ENCODE data around the gene DDX54. TPM values are rescaled to one million over a fixed set of nuclear protein-coding genes. Genes with fewer than 3 reads are reported as not detected.
A peak's percentile ranks its signal among the peaks of the same experiment; 100 is the strongest.
"Not testable (repeated sequence)": the region's sequence is repeated elsewhere in the genome, so short reads cannot be mapped to it uniquely, and the experiment has no call there.

DDX54 gene
- total and polyA plus RNA-seq, 12 donors, result 27.9 to 109 (median 70.0) TPM

- H3K27ac ChIP-seq, result peak overlapping the region in 4 of 5 donors; percentile 73 to 94 (median 88)
- WGBS, 4 donors, result 24 to 33% (median 25%) methylated on average over 12 to 17 of the region's 17 CpGs
- H3K4me3 ChIP-seq, result no peak overlapping the region
- no peaks in the 10 kb centered on the region for H3K27me3 ChIP-seq
- peak; percentile 68 to 78 (median 73) for DNase-seq
- peak in 1 of 2 donors; percentile 45 for TF ChIP-seq POLR2A (IDR thresholded peaks at IDR 0.05)
- TF ChIP-seq, protein P1, sequence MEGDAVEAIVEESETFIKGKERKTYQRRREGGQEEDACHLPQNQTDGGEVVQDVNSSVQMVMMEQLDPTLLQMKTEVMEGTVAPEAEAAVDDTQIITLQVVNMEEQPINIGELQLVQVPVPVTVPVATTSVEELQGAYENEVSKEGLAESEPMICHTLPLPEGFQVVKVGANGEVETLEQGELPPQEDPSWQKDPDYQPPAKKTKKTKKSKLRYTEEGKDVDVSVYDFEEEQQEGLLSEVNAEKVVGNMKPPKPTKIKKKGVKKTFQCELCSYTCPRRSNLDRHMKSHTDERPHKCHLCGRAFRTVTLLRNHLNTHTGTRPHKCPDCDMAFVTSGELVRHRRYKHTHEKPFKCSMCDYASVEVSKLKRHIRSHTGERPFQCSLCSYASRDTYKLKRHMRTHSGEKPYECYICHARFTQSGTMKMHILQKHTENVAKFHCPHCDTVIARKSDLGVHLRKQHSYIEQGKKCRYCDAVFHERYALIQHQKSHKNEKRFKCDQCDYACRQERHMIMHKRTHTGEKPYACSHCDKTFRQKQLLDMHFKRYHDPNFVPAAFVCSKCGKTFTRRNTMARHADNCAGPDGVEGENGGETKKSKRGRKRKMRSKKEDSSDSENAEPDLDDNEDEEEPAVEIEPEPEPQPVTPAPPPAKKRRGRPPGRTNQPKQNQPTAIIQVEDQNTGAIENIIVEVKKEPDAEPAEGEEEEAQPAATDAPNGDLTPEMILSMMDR (IDR thresholded peaks at IDR 0.05), result no peak
- no peaks in the 10 kb centered on the region for H3K9me3 ChIP-seq (replicated peaks in 1 of 3)
- H3K36me3 ChIP-seq (replicated peaks in 1 of 2), result no peaks in the 10 kb centered on the region
- intact Hi-C loops (cut with DNase I), result no loop called here
- H3K4me1 ChIP-seq (replicated peaks in 1 of 2), result peaks cover 14 to 22% of the 10 kb centered on the region in 2 donors
These were observed 42.9 kb downstream of the DDX54 start for GRCh38 chr12:113142173-113142885.

GRCh38 chr12:113141716-113142115 lies 43.6 kb downstream of the DDX54 start:
- H3K27me3 ChIP-seq; DNase-seq; H3K9me3 ChIP-seq (replicated peaks in 1 of 3); H3K36me3 ChIP-seq (replicated peaks in 1 of 2); H3K4me3 ChIP-seq; intact Hi-C loops (cut with DNase I): not testable (repeated sequence)
- peak overlapping the region in 3 of 5 donors; percentile 85 to 94 (median 92) for H3K27ac ChIP-seq
- peaks cover 14 to 22% of the 10 kb centered on the region in 2 donors for H3K4me1 ChIP-seq (replicated peaks in 1 of 2)
- WGBS, 4 donors, result 63 to 72% (median 67%) methylated on average over 3 of the region's 3 CpGs

DNA sequence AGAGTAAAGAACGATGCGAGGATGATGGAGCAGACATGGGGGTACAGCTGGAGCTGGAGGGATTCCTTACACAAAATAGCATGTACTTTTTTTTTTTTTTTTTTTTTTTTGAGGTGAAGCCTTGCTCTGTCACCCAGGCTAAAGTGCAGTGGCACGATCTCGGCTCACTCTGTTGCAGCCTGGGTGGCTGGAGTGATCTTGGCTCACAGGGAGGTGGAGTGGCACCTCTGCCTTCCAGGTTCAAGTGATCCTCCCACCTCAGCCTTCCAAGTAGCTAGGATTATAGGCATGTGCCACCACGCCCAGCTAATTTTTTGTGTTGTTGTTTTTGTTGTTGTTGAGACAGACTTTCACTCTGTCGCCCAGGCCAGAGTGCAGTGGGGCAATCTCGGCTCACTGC lies 44.6 kb downstream of the DDX54 start:
- WGBS, 4 donors, result 72 to 80% (median 74%) methylated on average over 7 of the region's 7 CpGs
- no peak for DNase-seq
- peak overlapping the region in 1 of 5 donors; percentile 21 for H3K27ac ChIP-seq
- no peaks in the 10 kb centered on the region for H3K27me3 ChIP-seq
- H3K36me3 ChIP-seq (replicated peaks in 1 of 2), result no peaks in the 10 kb centered on the region
- no peaks in the 10 kb centered on the region for H3K9me3 ChIP-seq (replicated peaks in 1 of 3)
- H3K4me3 ChIP-seq, result no peak overlapping the region
- intact Hi-C loops (cut with DNase I), result no loop called here
- H3K4me1 ChIP-seq (replicated peaks in 1 of 2), result peaks cover 14 to 29% of the 10 kb centered on the region in 2 donors
- no peak for TF ChIP-seq POLR2A (IDR thresholded peaks at IDR 0.05)
- TF ChIP-seq, protein P1 (IDR thresholded peaks at IDR 0.05), result no peak

DNA sequence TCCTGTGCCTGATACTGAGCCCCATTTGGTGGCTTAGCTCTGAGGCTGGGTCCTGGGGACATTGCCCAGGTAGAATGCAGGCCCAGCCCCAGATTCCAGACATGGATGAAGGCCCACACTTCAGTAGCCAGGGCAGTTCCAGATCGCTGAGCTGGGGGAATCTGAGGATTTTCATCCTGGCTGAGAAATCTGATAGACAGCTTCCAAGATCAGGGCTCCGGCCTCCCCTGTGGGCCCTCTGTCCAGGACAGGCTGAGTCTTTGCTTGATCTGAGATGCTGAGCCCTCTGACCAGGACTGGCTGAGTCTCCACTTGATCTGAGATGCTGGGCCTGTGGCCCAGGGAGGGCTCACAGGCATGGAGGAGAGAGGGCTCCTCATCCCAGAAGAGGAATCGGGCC lies 46.5 kb downstream of the DDX54 start:
- peaks cover 14 to 35% of the 10 kb centered on the region in 2 donors for H3K4me1 ChIP-seq (replicated peaks in 1 of 2)
- no peak for DNase-seq
- H3K4me3 ChIP-seq, result no peak overlapping the region
- no peaks in the 10 kb centered on the region for H3K9me3 ChIP-seq (replicated peaks in 1 of 3)
- H3K27me3 ChIP-seq, result no peaks in the 10 kb centered on the region
- peak overlapping the region in 1 of 5 donors; percentile 6 for H3K27ac ChIP-seq
- intact Hi-C loops (cut with DNase I), result no loop called here
- WGBS, 4 donors, result 77 to 100% (median 79%) methylated on average over 1 to 3 of the region's 3 CpGs; no CpG with 5 or more reads in 1 of the 4 donors
- H3K36me3 ChIP-seq (replicated peaks in 1 of 2), result no peaks in the 10 kb centered on the region
- no peak for TF ChIP-seq POLR2A (IDR thresholded peaks at IDR 0.05)
- TF ChIP-seq, protein P1 (IDR thresholded peaks at IDR 0.05), result no peak

Measured in adrenal gland (tissue), 12 donors.